Stomach (tissue), 9 donors: ENCODE results near the gene LCN6. TPM values are rescaled to one million over a fixed set of nuclear protein-coding genes. Genes with fewer than 3 reads are reported as not detected.
A peak's percentile ranks its signal among the peaks of the same experiment; 100 is the strongest.

Source experiments
- DNase-seq, 2 donors: peaks; one replicate each; pipeline versions ENCODE4 v3.0.0 to v3.0.0-alpha.2; 2013 to 2019
- H3K27ac ChIP-seq, 5 donors: fragments of 200-600 bp in 4 of 5; sonication (generic) in 4 of 5; one replicate each; pipeline ENCODE4 v1.5.1; 2013 to 2019; ENCODE audit warnings: mild to moderate bottlenecking in 1 of 5, moderate library complexity in 1 of 5
- H3K27me3 ChIP-seq, 3 donors: fragments of 200-600 bp; sonication (generic); one replicate each; pipeline ENCODE4 v1.5.1; 2017 to 2019; ENCODE audit warnings: mixed run types in 1 of 3
- H3K36me3 ChIP-seq, 4 donors: fragments of 200-600 bp; sonication (generic); 1 replicate in 3 of 4; 2 replicates in 1 of 4; pipeline ENCODE4 v1.5.1; 2016 to 2019
- H3K4me1 ChIP-seq, 4 donors: fragments of 200-600 bp; sonication (generic); one replicate each; pipeline ENCODE4 v1.5.1; 2016 to 2019
- H3K4me3 ChIP-seq, 4 donors: fragments of 200-600 bp; sonication (generic) in 3 of 4; one replicate each; pipeline ENCODE4 v1.5.1; 2016 to 2019; ENCODE audit warnings: mild to moderate bottlenecking in 1 of 4
- H3K9me3 ChIP-seq, 4 donors: fragments of 200-600 bp; sonication (generic); one replicate each; pipeline ENCODE4 v1.5.1; 2016 to 2019
- EP300 ChIP-seq: sonication (generic); formaldehyde crosslinking; IDR thresholded peaks from one replicate; pipeline ENCODE4 v1.6.1; 2017; ENCODE audit warnings: antibody characterized with exemption
- POLR2A ChIP-seq, 4 donors: fragments of 450-650 bp; IDR thresholded peaks; one replicate each; pipeline ENCODE4 v1.6.1; 2016; ENCODE audit warnings: antibody characterized with exemption in 4 of 4, control low read depth in 2 of 4, mild to moderate bottlenecking in 1 of 4, moderate library complexity in 1 of 4
- POLR2AphosphoS5 ChIP-seq, 3 donors: sonication (generic); formaldehyde crosslinking; IDR thresholded peaks; one replicate each; pipeline ENCODE4 v1.6.1; 2016; ENCODE audit warnings: antibody characterized with exemption in 3 of 3
- WGBS, 5 donors: extraction: QIAGEN DNeasy Blood & Tissue Kit in 3 of 5; methylation state at CpG; one replicate each; pipeline versions ENCODE4 v1.1.5 to v1.1.7; 2013 to 2018; 5-methylcytosine and 5-hydroxymethylcytosine counted together
- intact Hi-C: fragments of 100-400 bp; cut with DNase I; formaldehyde crosslinking; loops from one replicate; pipeline ENCODE4 v1.15.1; 2023; ENCODE audit warnings: low total_unique reads
- polyA plus RNA-seq, 3 donors: library from polyadenylated mRNA; stranded (reverse); fragments of 200-250 nt; gene quantifications; one replicate each; pipeline ENCODE4 v1.2.3, GENCODE V29; 2013
- total RNA-seq, 5 donors: library from RNA; depleted of rRNA; stranded (reverse); fragments of >200 nt; gene quantifications; one replicate each; pipeline versions ENCODE4 v1.1.0 to v1.2.3, GENCODE V29; 2014 to 2016
- TF ChIP-seq, protein P1 (sequence below), 7 experiments: fragments of 450-650 bp in 4 of 7; fragments of 200-600 bp in 3 of 7; sonication (generic) in 3 of 7; IDR thresholded peaks; one replicate each; pipeline ENCODE4 v1.5.1; 2016 to 2019; ENCODE audit warnings: antibody characterized with exemption in 7 of 7, control low read depth in 2 of 7, mild to moderate bottlenecking in 1 of 7
- donor health status: healthy with polysubstance abuse.
- donor health status: Bipolar disorder and iron deficiency.
- donor health status: healthy.

LCN6 gene
- total and polyA plus RNA-seq, 8 donors, result 7.0 to 31.2 (median 19.2) TPM; not detected in 2

DNA sequence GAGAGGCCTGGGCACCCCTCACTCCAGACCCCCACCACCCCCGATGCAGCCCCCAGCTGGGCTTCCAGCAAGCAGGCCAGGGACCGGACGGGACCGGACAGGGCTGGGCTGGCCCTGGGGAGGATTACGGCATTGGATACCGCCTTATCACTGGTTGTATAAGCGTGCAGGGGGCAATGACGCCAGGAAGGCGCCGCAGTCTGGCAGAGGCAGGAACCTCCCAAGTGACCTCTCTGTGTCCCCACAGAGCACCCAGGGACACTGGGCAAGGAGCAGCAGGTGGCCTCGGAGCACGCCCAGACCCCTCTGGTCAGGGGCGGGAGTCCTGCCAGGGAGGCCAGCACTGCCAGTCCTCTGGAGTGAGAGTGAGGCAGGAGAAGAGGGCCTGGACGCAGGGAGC is 16.7 kb upstream of the LCN6 start:
- intact Hi-C loops, result no loop called here
- Histone ChIP-seq H3K4me1 (peaks cover 0 to 21% (median 15%) of the 10 kb centered on the region in 4 donors), H3K27me3 (peaks cover 0 to 83% (median 12%) of the 10 kb centered on the region in 3 donors), H3K36me3 (no peaks in the 10 kb centered on the region), H3K4me3 (no peak overlapping the region), H3K9me3 (no peaks in the 10 kb centered on the region), H3K27ac (no peak overlapping the region)
- no peak for DNase-seq
- TF ChIP-seq POLR2A (IDR thresholded peaks at IDR 0.05), result no peak
- TF ChIP-seq POLR2AphosphoS5 (IDR thresholded peaks at IDR 0.05), result no peak
- TF ChIP-seq, protein P1, sequence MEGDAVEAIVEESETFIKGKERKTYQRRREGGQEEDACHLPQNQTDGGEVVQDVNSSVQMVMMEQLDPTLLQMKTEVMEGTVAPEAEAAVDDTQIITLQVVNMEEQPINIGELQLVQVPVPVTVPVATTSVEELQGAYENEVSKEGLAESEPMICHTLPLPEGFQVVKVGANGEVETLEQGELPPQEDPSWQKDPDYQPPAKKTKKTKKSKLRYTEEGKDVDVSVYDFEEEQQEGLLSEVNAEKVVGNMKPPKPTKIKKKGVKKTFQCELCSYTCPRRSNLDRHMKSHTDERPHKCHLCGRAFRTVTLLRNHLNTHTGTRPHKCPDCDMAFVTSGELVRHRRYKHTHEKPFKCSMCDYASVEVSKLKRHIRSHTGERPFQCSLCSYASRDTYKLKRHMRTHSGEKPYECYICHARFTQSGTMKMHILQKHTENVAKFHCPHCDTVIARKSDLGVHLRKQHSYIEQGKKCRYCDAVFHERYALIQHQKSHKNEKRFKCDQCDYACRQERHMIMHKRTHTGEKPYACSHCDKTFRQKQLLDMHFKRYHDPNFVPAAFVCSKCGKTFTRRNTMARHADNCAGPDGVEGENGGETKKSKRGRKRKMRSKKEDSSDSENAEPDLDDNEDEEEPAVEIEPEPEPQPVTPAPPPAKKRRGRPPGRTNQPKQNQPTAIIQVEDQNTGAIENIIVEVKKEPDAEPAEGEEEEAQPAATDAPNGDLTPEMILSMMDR (IDR thresholded peaks at IDR 0.05), result no peak
- no peak for TF ChIP-seq EP300
- WGBS, 5 donors, result 73 to 90% (median 79%) methylated on average over 4 to 14 of the region's 14 CpGs

DNA sequence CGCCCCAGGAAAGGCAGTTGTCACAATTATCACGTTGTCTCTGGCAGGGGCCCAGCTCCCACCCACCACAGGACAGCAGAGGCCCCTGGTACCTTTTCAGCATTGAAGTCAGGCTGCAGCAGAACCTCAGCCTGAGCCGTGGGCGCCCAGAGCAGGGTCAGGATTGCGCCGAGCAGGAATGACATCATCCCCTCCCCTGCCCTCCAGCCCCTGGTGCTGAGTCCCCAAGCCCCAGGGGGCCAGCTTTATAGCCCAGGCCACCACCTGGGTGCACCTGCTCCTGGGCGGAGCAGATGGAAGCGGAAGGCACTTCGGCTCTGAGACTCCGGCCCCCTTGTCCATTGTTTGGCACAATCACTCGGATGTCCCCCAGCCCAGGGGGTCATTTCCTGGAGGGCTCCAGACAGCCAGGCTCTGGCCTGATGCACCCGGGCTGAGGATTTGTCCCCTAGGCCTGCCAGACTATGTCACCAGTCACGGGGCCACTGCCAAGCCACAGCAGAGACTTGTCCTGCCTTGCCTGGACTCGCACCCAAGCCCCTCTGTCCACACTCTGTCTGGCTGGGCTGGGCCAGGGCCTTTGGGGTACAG is 16.1 kb upstream of the LCN6 start, which contains the start of gene LCN15:
Gene LCN15 (minus strand): TSS at position 218 of the 591 bp plus-strand sequence. CDS start 30 bp downstream, at position 188.
- Histone ChIP-seq H3K4me3 (no peak within 1 kb of the TSS), H3K4me1 (peaks cover 0 to 16% (median 14%) of the 10 kb centered on the region in 4 donors), H3K36me3 (no peaks in the 10 kb centered on the region), H3K27me3 (peaks cover 0 to 85% (median 12%) of the 10 kb centered on the region in 3 donors), H3K27ac (no peak within 1 kb of the TSS), H3K9me3 (no peaks in the 10 kb centered on the region)
- DNase-seq, result no peak
- TF ChIP-seq POLR2AphosphoS5 (IDR thresholded peaks at IDR 0.05) (no peak), EP300 (no peak), POLR2A (IDR thresholded peaks at IDR 0.05) (no peak)
- TF ChIP-seq, protein P1 (IDR thresholded peaks at IDR 0.05), result no peak
- intact Hi-C loops, result no loop called here
- WGBS, 5 donors, result 68 to 82% (median 76%) methylated on average over 5 to 14 of the region's 14 CpGs

DNA sequence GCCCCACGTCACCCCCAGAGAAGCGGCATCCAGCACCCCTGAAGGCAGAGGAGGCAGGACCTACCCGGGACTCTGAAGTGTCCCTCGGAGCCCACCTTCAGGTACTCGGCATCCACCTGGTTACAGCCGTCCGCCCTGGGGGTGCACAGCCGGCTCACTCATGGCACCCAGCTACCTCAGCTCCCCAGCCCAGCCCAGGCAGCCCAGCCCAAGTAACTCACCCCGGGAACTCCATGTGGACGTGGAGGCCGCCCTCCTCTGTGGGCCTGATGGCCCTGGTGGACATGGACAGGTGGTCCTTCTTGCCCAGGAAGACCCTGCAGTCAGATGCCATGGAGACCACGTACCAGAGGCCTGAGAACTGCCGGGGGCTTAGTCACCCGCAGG is 15.3 kb upstream of the LCN6 start:
- H3K9me3 ChIP-seq, result no peaks in the 10 kb centered on the region
- intact Hi-C loops, result no loop called here
- peaks cover 0 to 88% (median 12%) of the 10 kb centered on the region in 3 donors for H3K27me3 ChIP-seq
- H3K27ac ChIP-seq, result no peak overlapping the region
- no peak for DNase-seq
- no peak overlapping the region for H3K4me3 ChIP-seq
- TF ChIP-seq EP300, result no peak
- no peak for TF ChIP-seq POLR2AphosphoS5 (IDR thresholded peaks at IDR 0.05)
- WGBS, 5 donors, result 77 to 92% (median 85%) methylated on average over 5 to 14 of the region's 14 CpGs
- H3K36me3 ChIP-seq, result no peaks in the 10 kb centered on the region
- peaks cover 0 to 16% (median 14%) of the 10 kb centered on the region in 4 donors for H3K4me1 ChIP-seq

DNA sequence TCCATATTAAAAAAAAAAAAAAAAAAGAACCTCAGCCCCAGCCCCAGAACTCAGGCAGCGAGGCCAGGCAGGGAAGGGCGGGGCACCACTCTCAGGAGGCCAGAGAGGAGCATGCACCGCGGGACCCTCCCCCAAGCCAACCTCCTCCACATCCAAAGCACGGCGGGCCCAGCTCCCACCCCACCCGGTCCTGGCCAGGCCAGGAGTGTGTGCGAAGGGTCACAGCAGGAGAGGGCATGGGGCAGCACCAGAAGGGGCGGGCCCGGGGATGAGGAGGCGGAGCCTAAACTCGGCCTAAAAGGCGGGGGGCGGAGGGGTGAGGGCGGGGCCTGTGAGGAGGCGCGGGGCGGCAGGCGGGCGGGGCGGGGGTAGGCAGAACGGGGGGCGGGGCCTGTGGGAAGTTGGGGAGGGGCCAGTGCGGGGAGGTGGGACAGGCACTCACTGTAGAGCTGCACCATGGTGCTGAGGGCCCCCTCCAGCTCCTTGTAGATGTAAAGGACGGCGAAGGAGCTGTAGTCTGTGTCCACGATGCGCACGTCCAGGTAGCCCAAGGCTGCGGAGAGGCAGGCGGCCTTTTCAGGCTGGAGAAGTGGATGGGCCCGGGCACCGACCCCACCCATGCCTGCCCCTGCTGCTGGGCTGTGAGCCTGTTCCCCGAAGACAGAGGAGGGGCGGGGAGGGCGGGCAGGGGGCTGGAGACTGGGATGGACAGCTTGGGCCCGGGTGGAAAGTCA is 14.8 kb upstream of the LCN6 start:
- peak; percentile 56 to 78 for DNase-seq
- H3K4me3 ChIP-seq, result no peak overlapping the region
- no peaks in the 10 kb centered on the region for H3K36me3 ChIP-seq
- H3K4me1 ChIP-seq, result peaks cover 0 to 16% (median 14%) of the 10 kb centered on the region in 4 donors
- H3K27me3 ChIP-seq, result peaks cover 0 to 83% (median 12%) of the 10 kb centered on the region in 3 donors
- intact Hi-C loops, result no loop called here
- H3K27ac ChIP-seq, result no peak overlapping the region
- no peak for TF ChIP-seq POLR2A (IDR thresholded peaks at IDR 0.05)
- TF ChIP-seq POLR2AphosphoS5 (IDR thresholded peaks at IDR 0.05), result no peak
- no peak for TF ChIP-seq EP300
- TF ChIP-seq, protein P1 (IDR thresholded peaks at IDR 0.05), result no peak
- no peaks in the 10 kb centered on the region for H3K9me3 ChIP-seq
- WGBS, 5 donors, result 15 to 19% (median 18%) methylated on average over 8 to 37 of the region's 37 CpGs
